ENCODE results near the gene C2CD3. TPM values are rescaled to one million over a fixed set of nuclear protein-coding genes. Genes with fewer than 3 reads are reported as not detected.

Gene C2CD3
- total RNA-seq, 1 experiment from 2014 or later = 18.7 TPM

DNA sequence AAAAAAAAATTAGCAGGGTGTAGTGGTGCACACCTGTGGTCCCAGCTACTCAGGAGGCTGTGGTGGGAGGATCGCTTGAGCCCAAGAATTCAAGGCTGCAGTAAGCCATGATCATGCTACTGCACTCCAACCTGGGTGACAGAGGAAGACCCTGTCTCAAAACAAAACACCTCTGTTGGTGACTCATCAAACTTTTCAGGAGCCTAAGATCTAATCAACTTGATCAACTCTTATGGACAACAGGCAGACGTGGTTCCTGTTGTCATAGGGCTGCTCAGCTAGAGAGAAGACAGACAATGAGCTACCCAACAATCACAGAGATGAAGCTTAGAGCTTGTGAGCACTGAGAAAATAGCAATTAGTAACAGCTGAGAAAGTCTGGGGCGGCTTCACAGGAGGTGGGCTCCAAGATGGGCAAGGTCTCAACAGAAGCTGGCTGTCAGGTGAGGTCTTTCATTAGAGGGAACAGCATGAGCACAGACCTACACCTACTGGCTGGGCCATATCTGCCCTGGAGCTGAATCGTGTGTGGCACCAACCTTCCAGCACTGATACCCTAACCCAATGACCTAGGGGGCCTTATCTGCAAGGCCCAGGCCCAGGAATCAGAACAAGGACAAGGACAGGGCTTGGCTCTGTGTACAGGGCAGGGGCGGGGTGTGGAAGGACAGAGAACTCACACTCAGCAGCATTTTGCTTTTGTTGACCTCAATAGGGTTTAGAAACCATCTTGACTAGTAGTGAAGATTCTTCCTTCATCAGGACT lies 154.7 kb downstream of the C2CD3 start:
- ATAC-seq = no peak
- Mint-ChIP-seq H3K4me3 (no peak overlapping the region), H3K36me3 (peaks cover 7% of the 10 kb centered on the region), H3K9me3 (no peaks in the 10 kb centered on the region), H3K27me3 (ENCODE audit: low read depth) (no peaks in the 10 kb centered on the region), H3K27ac (no peak overlapping the region), H3K4me1 (no peaks in the 10 kb centered on the region)
- CTCF ChIA-PET = no interaction called here
- POLR2A ChIA-PET = interaction anchor here (0.6 kb wide), 1 partner anchor 566 kb away, joined by 6 read pairs; no protein-coding TSS in a partner anchor
- DNase-seq (ENCODE audit: low spot score) = no peak
- TF ChIP-seq, protein P1, sequence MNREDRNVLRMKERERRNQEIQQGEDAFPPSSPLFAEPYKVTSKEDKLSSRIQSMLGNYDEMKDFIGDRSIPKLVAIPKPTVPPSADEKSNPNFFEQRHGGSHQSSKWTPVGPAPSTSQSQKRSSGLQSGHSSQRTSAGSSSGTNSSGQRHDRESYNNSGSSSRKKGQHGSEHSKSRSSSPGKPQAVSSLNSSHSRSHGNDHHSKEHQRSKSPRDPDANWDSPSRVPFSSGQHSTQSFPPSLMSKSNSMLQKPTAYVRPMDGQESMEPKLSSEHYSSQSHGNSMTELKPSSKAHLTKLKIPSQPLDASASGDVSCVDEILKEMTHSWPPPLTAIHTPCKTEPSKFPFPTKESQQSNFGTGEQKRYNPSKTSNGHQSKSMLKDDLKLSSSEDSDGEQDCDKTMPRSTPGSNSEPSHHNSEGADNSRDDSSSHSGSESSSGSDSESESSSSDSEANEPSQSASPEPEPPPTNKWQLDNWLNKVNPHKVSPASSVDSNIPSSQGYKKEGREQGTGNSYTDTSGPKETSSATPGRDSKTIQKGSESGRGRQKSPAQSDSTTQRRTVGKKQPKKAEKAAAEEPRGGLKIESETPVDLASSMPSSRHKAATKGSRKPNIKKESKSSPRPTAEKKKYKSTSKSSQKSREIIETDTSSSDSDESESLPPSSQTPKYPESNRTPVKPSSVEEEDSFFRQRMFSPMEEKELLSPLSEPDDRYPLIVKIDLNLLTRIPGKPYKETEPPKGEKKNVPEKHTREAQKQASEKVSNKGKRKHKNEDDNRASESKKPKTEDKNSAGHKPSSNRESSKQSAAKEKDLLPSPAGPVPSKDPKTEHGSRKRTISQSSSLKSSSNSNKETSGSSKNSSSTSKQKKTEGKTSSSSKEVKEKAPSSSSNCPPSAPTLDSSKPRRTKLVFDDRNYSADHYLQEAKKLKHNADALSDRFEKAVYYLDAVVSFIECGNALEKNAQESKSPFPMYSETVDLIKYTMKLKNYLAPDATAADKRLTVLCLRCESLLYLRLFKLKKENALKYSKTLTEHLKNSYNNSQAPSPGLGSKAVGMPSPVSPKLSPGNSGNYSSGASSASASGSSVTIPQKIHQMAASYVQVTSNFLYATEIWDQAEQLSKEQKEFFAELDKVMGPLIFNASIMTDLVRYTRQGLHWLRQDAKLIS (CRISPR knock-in tag; IDR thresholded peaks at IDR 0.05; ENCODE audit: borderline replicate concordance) = no peak
- TF ChIP-seq JUN (CRISPR knock-in tag; IDR thresholded peaks at IDR 0.05) = no peak
- TF ChIP-seq, protein P2, sequence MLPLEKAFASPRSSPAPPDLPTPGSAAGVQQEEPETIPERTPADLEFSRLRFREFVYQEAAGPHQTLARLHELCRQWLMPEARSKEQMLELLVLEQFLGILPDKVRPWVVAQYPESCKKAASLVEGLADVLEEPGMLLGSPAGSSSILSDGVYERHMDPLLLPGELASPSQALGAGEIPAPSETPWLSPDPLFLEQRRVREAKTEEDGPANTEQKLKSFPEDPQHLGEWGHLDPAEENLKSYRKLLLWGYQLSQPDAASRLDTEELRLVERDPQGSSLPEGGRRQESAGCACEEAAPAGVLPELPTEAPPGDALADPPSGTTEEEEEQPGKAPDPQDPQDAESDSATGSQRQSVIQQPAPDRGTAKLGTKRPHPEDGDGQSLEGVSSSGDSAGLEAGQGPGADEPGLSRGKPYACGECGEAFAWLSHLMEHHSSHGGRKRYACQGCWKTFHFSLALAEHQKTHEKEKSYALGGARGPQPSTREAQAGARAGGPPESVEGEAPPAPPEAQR (CRISPR knock-in tag; IDR thresholded peaks at IDR 0.05) = no peak
- no peak for TF ChIP-seq ESRRA (CRISPR knock-in tag; IDR thresholded peaks at IDR 0.05; ENCODE audit: borderline replicate concordance)

DNA sequence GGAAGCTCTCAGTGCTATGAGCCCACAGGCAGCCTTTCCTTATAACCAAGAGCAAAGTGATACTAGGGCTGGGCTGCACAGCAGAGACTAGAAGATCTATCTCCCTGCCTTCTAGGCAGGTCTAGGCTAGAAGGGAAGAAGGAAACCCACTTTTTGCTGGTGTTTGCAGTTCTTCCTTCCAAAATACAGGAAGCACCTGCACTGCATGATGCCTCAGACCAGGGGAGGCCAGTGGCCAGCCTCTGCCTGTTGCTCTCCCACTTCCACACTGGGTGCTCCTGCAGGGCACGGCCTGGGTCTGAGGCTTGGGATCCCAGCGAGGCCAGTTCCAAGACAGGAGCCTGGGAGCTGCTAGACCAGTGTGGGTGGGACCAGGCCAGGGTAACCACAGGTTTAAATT lies 155.9 kb downstream of the C2CD3 start:
- Mint-ChIP-seq H3K27ac (no peak overlapping the region), H3K4me3 (no peak overlapping the region), H3K4me1 (peaks cover 1% of the 10 kb centered on the region; the same call in 1 of the 2 replicates), H3K9me3 (no peaks in the 10 kb centered on the region), H3K27me3 (ENCODE audit: low read depth) (no peaks in the 10 kb centered on the region), H3K36me3 (peaks cover 7% of the 10 kb centered on the region)
- POLR2A ChIA-PET = no interaction called here
- DNase-seq (ENCODE audit: low spot score) (no peak), ATAC-seq (no peak)
- TF ChIP-seq ATF1 (CRISPR knock-in tag; IDR thresholded peaks at IDR 0.05) = no peak
- no peak for TF ChIP-seq NR2C2 (CRISPR knock-in tag; IDR thresholded peaks at IDR 0.05)
- TF ChIP-seq ZNF232 (CRISPR knock-in tag; IDR thresholded peaks at IDR 0.05) = no peak
- TF ChIP-seq, protein P3, sequence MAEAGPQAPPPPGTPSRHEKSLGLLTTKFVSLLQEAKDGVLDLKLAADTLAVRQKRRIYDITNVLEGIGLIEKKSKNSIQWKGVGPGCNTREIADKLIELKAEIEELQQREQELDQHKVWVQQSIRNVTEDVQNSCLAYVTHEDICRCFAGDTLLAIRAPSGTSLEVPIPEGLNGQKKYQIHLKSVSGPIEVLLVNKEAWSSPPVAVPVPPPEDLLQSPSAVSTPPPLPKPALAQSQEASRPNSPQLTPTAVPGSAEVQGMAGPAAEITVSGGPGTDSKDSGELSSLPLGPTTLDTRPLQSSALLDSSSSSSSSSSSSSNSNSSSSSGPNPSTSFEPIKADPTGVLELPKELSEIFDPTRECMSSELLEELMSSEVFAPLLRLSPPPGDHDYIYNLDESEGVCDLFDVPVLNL (CRISPR knock-in tag; IDR thresholded peaks at IDR 0.05; ENCODE audit: borderline replicate concordance, low read depth) = no peak
- TF ChIP-seq GABPB1 (CRISPR knock-in tag; IDR thresholded peaks at IDR 0.05) = no peak
- TF ChIP-seq NFE2L1 (CRISPR knock-in tag; IDR thresholded peaks at IDR 0.05) = no peak
- no peak for TF ChIP-seq CBFB (CRISPR knock-in tag; IDR thresholded peaks at IDR 0.05; ENCODE audit: low read depth)
- TF ChIP-seq ZNF263 (CRISPR knock-in tag; IDR thresholded peaks at IDR 0.05; ENCODE audit: low read depth) = no peak
- TF ChIP-seq ZNF671 (CRISPR knock-in tag; IDR thresholded peaks at IDR 0.05) = no peak
- TF ChIP-seq, protein P4, sequence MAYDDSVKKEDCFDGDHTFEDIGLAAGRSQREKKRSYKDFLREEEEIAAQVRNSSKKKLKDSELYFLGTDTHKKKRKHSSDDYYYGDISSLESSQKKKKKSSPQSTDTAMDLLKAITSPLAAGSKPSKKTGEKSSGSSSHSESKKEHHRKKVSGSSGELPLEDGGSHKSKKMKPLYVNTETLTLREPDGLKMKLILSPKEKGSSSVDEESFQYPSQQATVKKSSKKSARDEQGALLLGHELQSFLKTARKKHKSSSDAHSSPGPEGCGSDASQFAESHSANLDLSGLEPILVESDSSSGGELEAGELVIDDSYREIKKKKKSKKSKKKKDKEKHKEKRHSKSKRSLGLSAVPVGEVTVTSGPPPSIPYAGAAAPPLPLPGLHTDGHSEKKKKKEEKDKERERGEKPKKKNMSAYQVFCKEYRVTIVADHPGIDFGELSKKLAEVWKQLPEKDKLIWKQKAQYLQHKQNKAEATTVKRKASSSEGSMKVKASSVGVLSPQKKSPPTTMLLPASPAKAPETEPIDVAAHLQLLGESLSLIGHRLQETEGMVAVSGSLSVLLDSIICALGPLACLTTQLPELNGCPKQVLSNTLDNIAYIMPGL (CRISPR knock-in tag; IDR thresholded peaks at IDR 0.05) = no peak
- no peak for TF ChIP-seq KAT7 (CRISPR knock-in tag; IDR thresholded peaks at IDR 0.05; ENCODE audit: borderline replicate concordance)
- TF ChIP-seq, protein P5, sequence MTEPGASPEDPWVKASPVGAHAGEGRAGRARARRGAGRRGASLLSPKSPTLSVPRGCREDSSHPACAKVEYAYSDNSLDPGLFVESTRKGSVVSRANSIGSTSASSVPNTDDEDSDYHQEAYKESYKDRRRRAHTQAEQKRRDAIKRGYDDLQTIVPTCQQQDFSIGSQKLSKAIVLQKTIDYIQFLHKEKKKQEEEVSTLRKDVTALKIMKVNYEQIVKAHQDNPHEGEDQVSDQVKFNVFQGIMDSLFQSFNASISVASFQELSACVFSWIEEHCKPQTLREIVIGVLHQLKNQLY (CRISPR knock-in tag; IDR thresholded peaks at IDR 0.05) = no peak
- TF ChIP-seq, protein P6, sequence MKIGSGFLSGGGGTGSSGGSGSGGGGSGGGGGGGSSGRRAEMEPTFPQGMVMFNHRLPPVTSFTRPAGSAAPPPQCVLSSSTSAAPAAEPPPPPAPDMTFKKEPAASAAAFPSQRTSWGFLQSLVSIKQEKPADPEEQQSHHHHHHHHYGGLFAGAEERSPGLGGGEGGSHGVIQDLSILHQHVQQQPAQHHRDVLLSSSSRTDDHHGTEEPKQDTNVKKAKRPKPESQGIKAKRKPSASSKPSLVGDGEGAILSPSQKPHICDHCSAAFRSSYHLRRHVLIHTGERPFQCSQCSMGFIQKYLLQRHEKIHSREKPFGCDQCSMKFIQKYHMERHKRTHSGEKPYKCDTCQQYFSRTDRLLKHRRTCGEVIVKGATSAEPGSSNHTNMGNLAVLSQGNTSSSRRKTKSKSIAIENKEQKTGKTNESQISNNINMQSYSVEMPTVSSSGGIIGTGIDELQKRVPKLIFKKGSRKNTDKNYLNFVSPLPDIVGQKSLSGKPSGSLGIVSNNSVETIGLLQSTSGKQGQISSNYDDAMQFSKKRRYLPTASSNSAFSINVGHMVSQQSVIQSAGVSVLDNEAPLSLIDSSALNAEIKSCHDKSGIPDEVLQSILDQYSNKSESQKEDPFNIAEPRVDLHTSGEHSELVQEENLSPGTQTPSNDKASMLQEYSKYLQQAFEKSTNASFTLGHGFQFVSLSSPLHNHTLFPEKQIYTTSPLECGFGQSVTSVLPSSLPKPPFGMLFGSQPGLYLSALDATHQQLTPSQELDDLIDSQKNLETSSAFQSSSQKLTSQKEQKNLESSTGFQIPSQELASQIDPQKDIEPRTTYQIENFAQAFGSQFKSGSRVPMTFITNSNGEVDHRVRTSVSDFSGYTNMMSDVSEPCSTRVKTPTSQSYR (CRISPR knock-in tag; IDR thresholded peaks at IDR 0.05) = no peak
- no peak for TF ChIP-seq ZNF121 (CRISPR knock-in tag; IDR thresholded peaks at IDR 0.05)
- CTCF ChIA-PET = no interaction called here

Measured in WTC11 (cell line).